H1 (cell line): ENCODE measurements around the gene UBE2D2. TPM values are rescaled to one million over a fixed set of nuclear protein-coding genes. Genes with fewer than 3 reads are reported as not detected.

Experiments
- ASH2L ChIP-seq: fragments of 200-600, 300-600 bp; sonication (generic); IDR thresholded peaks from one replicate; pipeline ENCODE4 v1.7.1; 2017; ENCODE audit warnings: low read length
- CBX5 ChIP-seq: fragments of 300-800, 300-1000 bp; sonication (generic); IDR thresholded peaks from 2 replicates; pipeline ENCODE4 v1.7.1; 2016; ENCODE audit warnings: antibody characterized with exemption, low read length, low read depth
- CEBPB ChIP-seq: IDR thresholded peaks from 2 replicates; pipeline ENCODE4 v1.6.1; 2012; ENCODE audit warnings: low read depth, low read length
- CHD1 ChIP-seq: IDR thresholded peaks from 2 replicates; pipeline ENCODE4 v1.6.1; 2012; ENCODE audit warnings: low read depth, low read length, improper control_type of control experiment
- EP300 ChIP-seq, 2 experiments: IDR thresholded peaks; 1 replicate in 1 of 2; 2 replicates in 1 of 2; pipeline ENCODE4 v1.6.1; 2011 to 2012; ENCODE audit warnings: low read depth in 2 of 2, low read length in 2 of 2, mild to moderate bottlenecking in 2 of 2, borderline replicate concordance in 1 of 2, inconsistent platforms in 1 of 2, moderate library complexity in 1 of 2
- GTF2F1 ChIP-seq: IDR thresholded peaks from 2 replicates; pipeline ENCODE4 v1.6.1; 2012; ENCODE audit warnings: low read depth, low read length, improper control_type of control experiment, borderline replicate concordance
- HDAC6 ChIP-seq: IDR thresholded peaks from one replicate; pipeline ENCODE4 v1.7.1; 2012; ENCODE audit warnings: low read depth, mild to moderate bottlenecking, inconsistent platforms, low read length, moderate library complexity
- RFX5 ChIP-seq: IDR thresholded peaks from 2 replicates; pipeline ENCODE4 v1.6.1; 2011; ENCODE audit warnings: low read depth, low read length, improper control_type of control experiment, borderline replicate concordance
- SP2 ChIP-seq: IDR thresholded peaks from 2 replicates; pipeline ENCODE4 v1.6.1; 2012; ENCODE audit warnings: mild to moderate bottlenecking, low read length, inconsistent platforms
- polyA plus RNA-seq, 7 experiments: library from polyadenylated mRNA; depleted of rRNA in 3 of 7; stranded (reverse) in 5 of 7; unstranded in 2 of 7; fragments of >200 nt in 5 of 7; fragments of 200-250 nt in 2 of 7; gene quantifications; 1 replicate in 5 of 7; 2 replicates in 1 of 7; 4 replicates in 1 of 7; pipeline versions ENCODE4 v1.2.1 to v1.2.3, GENCODE V29; 2011 to 2013; ENCODE audit warnings: missing spikeins in 2 of 7, mixed read lengths in 2 of 7
- total RNA-seq: library from RNA; stranded (reverse); fragmentation: NEBNext Ultra II Directional; extraction: Animal tissue kit (Norgen Biotek cat#: 25700); gene quantifications from 2 replicates; pipeline ENCODE4 v1.2.1, GENCODE V29; 2021

UBE2D2 gene
- total and polyA plus RNA-seq, 2 of the 8 experiments (the other 6 are each of a cell fraction or from before 2014, with no cell fraction given): 66.9 to 203 TPM

DNA sequence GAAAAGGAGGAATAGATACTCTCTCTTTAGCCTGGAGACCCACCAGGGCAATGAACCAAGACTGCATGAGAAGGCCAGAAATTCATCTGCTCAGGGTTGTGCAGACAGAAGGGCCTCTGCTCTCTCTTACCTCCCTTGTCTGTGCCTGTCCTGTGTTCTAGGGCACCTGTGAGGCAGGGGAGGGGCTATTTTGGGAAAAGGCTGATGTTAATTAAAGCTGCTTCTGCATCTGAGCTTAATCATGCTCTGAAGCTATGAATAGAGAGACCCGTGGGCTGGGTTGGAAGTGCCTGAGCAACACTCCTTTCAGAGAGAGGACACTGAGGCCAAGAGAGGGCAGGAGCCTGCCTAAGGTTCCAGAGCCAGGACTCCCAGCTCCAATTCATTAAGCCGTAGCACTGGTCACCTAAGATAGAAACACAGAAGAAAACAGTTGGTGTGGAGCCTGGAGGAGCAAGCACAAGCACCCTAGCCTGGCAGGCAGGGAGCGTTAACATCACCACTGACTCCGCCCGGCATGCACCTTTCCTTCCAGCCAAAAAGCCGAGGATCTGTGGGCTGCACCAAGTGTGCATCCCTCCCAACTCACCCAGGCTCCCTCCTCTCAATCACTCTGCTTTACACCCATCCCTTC, 47.2 kb upstream of the UBE2D2 start (continued):
- TF ChIP-seq GTF2F1 (no peak), CBX5 (no peak), CEBPB (no peak), SP2 (no peak), HDAC6 (no peak), ASH2L (no peak), EP300 (IDR thresholded peaks at IDR 0.05; ENCODE audit: borderline replicate concordance in 1 of 2, low read depth in 2 of 2, low read length in 2 of 2) (no peak), CHD1 (no peak), RFX5 (no peak)
- TF ChIP-seq, all 59 proteins: peak for 0
